PC-3 (cell line): ENCODE results near the gene PWWP2B. TPM values are rescaled to one million over a fixed set of nuclear protein-coding genes. Genes with fewer than 3 reads are reported as not detected.

Experiments used
- ATAC-seq: fragments of 200-7000 bp; cut with Tn5 transposase; 2 replicates; pipeline ENCODE4 v1.9.1; 2020; ENCODE audit warnings: mild to moderate bottlenecking, moderate library complexity
- BruUV-seq: library from RNA; stranded (reverse); fragments of 400-500 nt; replicated peaks from 2 replicates; lab custom pipeline; 2021; lab: Mats Ljungman, UMichigan
- CTCF ChIA-PET: fragments of 300-600 bp; sonication (Branson Sonifier 250); formaldehyde crosslinking; loops from one replicate; lab custom pipeline; 2022; ENCODE audit warnings: antibody characterized with exemption; lab: Charles Lee
- POLR2A ChIA-PET: fragments of 300-600 bp; sonication (Branson Sonifier 250); formaldehyde crosslinking; loops from one replicate; lab custom pipeline; 2022; ENCODE audit warnings: antibody characterized with exemption; ENCODE audit not compliant: unreplicated experiment; lab: Charles Lee
- DNase-seq: peaks from one replicate; pipeline ENCODE4 v3.0.0-alpha.2; 2015
- H2AFZ ChIP-seq: fragments of 300-600 bp; sonication (generic); 2 replicates; pipeline ENCODE4 v1.6.0; 2016; ENCODE audit warnings: antibody characterized with exemption, low read length
- H3F3A ChIP-seq: fragments of 300-600 bp; sonication (generic); one replicate; pipeline ENCODE4 v1.6.0; 2017; ENCODE audit warnings: antibody characterized with exemption, low read length, control low read depth, mild to moderate bottlenecking; ENCODE audit not compliant: unreplicated experiment
- H3K27ac ChIP-seq: fragments of 300-600 bp; sonication (generic); 2 replicates; pipeline ENCODE4 v1.5.1; 2016; ENCODE audit warnings: mild to moderate bottlenecking, low read length
- H3K27me3 ChIP-seq: fragments of 300-600 bp; sonication (generic); 2 replicates; pipeline ENCODE4 v1.6.1; 2016; ENCODE audit warnings: low read length, mixed read lengths
- H3K36me3 ChIP-seq: fragments of 300-600 bp; sonication (generic); 2 replicates; pipeline ENCODE4 v1.6.1; 2016; ENCODE audit warnings: low read depth, mixed run types, low read length, mixed read lengths
- H3K4me1 ChIP-seq: fragments of 300-600 bp; sonication (generic); 2 replicates; pipeline ENCODE4 v1.5.1; 2016; ENCODE audit warnings: low read length; ENCODE audit not compliant: insufficient read depth
- H3K4me2 ChIP-seq: fragments of 300-600 bp; sonication (generic); 2 replicates; pipeline ENCODE4 v1.6.0; 2016; ENCODE audit warnings: low read length
- H3K4me3 ChIP-seq: fragments of 300-600 bp; sonication (generic); 2 replicates; pipeline ENCODE4 v1.5.1; 2016; ENCODE audit warnings: mild to moderate bottlenecking, low read length, mixed read lengths
- H3K79me2 ChIP-seq: fragments of 300-600 bp; sonication (generic); 2 replicates; pipeline ENCODE4 v1.6.1; 2017; ENCODE audit warnings: low read length, mixed read lengths
- H3K9ac ChIP-seq: fragments of 300-600 bp; sonication (generic); 2 replicates; pipeline ENCODE4 v1.6.0; 2016; ENCODE audit warnings: mild to moderate bottlenecking, low read length
- H3K9me2 ChIP-seq: fragments of 300-600 bp; sonication (generic); replicated peaks from 2 replicates; pipeline ENCODE4 v1.6.1; 2016; ENCODE audit warnings: mixed run types, low read length, mixed read lengths
- H3K9me3 ChIP-seq: fragments of 300-600 bp; sonication (generic); 2 replicates; pipeline ENCODE4 v1.6.1; 2016; ENCODE audit warnings: low read length, mixed read lengths
- H4K20me1 ChIP-seq: fragments of 300-600 bp; sonication (generic); 2 replicates; pipeline ENCODE4 v1.6.1; 2016; ENCODE audit warnings: low read length, mixed read lengths
- EZH2 ChIP-seq: fragments of 300-600 bp; sonication (generic); IDR thresholded peaks from one replicate; pipeline ENCODE4 v1.6.1; 2017; ENCODE audit warnings: antibody characterized with exemption, mild to moderate bottlenecking, low read length; ENCODE audit not compliant: unreplicated experiment
- EZH2phosphoT487 ChIP-seq: fragments of 300-600 bp; sonication (generic); IDR thresholded peaks from 2 replicates; pipeline ENCODE4 v1.6.1; 2018; ENCODE audit warnings: mild to moderate bottlenecking, antibody characterized with exemption, low read length, borderline replicate concordance
- intact Hi-C: fragments of 100-400 bp; cut with micrococcal nuclease; formaldehyde crosslinking; loops from 2 replicates; pipeline ENCODE4 v1.9.0; 2023
- total RNA-seq: library from RNA; depleted of rRNA; stranded (reverse); fragments of >200 nt; gene quantifications from 2 replicates; pipeline ENCODE4 v1.2.3, GENCODE V29; 2014
- TF ChIP-seq, protein P1 (sequence below): fragments of 300-600 bp; sonication (generic); conservative IDR thresholded peaks from 2 replicates; pipeline ENCODE4 v1.5.1; 2017; ENCODE audit warnings: antibody characterized with exemption, low read depth, mild to moderate bottlenecking, low read length

Gene PWWP2B
- total RNA-seq, 1 experiment from 2014 or later, result 24.5 TPM

DNA sequence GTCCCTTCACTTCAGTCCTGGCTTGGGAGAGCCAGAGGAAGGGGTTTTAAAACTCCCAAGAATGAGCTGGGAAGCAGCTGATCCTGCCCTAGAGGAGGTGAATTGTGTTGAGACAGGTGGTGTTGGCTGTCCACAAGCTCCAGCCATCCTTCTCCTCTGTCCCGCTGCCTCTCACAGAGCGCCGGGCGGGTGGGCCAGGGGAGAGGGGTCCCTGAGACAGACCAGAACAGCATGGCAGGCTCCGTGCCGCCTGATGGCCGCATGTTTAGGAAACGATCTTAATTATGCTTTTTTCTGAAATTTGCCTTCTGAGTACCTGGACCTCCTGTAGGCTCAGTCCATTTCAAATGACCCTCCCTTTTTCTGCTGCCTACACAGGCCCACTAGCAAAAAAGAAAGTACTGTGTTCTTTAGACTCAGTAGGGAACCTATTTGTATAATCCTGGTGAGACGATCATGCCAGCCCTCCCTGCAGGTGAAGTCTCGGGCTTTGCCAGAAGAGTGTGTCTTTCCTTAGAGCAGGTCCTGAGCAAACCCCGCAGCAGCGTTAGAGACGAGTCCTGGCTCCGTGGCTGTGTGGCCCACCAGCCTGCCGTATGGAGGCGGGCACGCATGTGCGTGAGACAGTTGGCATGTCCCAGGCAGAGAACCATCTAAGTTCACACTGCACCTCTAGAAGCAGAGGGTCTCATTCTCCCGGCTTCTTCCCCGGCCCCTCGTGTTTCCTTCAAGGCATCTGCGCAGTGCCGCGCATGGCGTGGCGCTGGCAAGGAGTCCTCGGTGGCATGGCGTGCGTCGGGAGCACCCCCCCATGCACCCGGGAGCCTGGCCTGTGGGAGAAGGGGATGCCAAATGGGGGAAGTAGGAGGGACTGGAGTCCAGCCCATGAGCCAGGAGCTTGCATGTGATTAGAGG is 26.3 kb upstream of the PWWP2B start:
- Histone ChIP-seq H3K4me3 (no peak overlapping the region), H3K27me3 (no peaks in the 10 kb centered on the region), H3F3A (no peaks in the 10 kb centered on the region), H3K4me2 (no peak overlapping the region), H3K9ac (no peak overlapping the region), H3K79me2 (no peaks in the 10 kb centered on the region), H3K4me1 (no peaks in the 10 kb centered on the region), H3K9me3 (no peaks in the 10 kb centered on the region), H3K9me2 (no peaks in the 10 kb centered on the region), H4K20me1 (no peaks in the 10 kb centered on the region), H2AFZ (no peak overlapping the region), H3K27ac (no peak overlapping the region), H3K36me3 (no peaks in the 10 kb centered on the region)
- DNase-seq (no peak), ATAC-seq (no peak)
- no peak for TF ChIP-seq EZH2
- TF ChIP-seq, protein P1, sequence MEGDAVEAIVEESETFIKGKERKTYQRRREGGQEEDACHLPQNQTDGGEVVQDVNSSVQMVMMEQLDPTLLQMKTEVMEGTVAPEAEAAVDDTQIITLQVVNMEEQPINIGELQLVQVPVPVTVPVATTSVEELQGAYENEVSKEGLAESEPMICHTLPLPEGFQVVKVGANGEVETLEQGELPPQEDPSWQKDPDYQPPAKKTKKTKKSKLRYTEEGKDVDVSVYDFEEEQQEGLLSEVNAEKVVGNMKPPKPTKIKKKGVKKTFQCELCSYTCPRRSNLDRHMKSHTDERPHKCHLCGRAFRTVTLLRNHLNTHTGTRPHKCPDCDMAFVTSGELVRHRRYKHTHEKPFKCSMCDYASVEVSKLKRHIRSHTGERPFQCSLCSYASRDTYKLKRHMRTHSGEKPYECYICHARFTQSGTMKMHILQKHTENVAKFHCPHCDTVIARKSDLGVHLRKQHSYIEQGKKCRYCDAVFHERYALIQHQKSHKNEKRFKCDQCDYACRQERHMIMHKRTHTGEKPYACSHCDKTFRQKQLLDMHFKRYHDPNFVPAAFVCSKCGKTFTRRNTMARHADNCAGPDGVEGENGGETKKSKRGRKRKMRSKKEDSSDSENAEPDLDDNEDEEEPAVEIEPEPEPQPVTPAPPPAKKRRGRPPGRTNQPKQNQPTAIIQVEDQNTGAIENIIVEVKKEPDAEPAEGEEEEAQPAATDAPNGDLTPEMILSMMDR, result no peak
- no peak for TF ChIP-seq EZH2phosphoT487
- intact Hi-C loops, result no loop called here
- ChIA-PET CTCF (no interaction called here), POLR2A (no interaction called here)
- BruUV-seq, result no TSS peak

GRCh38 chr10:132371641-132372081 is 25.3 kb upstream of the PWWP2B start:
- ATAC-seq, result peak; percentile 31; the same call in 1 of the 2 replicates
- Histone ChIP-seq H3K9me2 (no peaks in the 10 kb centered on the region), H3K27me3 (no peaks in the 10 kb centered on the region), H3K4me2 (no peak overlapping the region), H3K79me2 (no peaks in the 10 kb centered on the region), H3K9ac (no peak overlapping the region), H2AFZ (no peak overlapping the region), H3K27ac (no peak overlapping the region), H3K4me3 (no peak overlapping the region), H4K20me1 (no peaks in the 10 kb centered on the region), H3K4me1 (no peaks in the 10 kb centered on the region), H3F3A (no peaks in the 10 kb centered on the region), H3K36me3 (no peaks in the 10 kb centered on the region), H3K9me3 (no peaks in the 10 kb centered on the region)
- TF ChIP-seq, protein P1, result peak; percentile 62
- no peak for TF ChIP-seq EZH2phosphoT487
- CTCF ChIA-PET, result no interaction called here
- POLR2A ChIA-PET, result no interaction called here
- no TSS peak for BruUV-seq
- intact Hi-C loops, result no loop called here
- DNase-seq, result peak; percentile 23

GRCh38 chr10:132372516-132373095 is 24.4 kb upstream of the PWWP2B start:
- no peak overlapping the region for H2AFZ ChIP-seq
- H3K79me2 ChIP-seq, result no peaks in the 10 kb centered on the region
- H3K4me3 ChIP-seq, result no peak overlapping the region
- no peaks in the 10 kb centered on the region for H3K9me3 ChIP-seq
- H3K9ac ChIP-seq, result no peak overlapping the region
- no peak overlapping the region for H3K27ac ChIP-seq
- H4K20me1 ChIP-seq, result no peaks in the 10 kb centered on the region
- H3F3A ChIP-seq, result no peaks in the 10 kb centered on the region
- TF ChIP-seq, protein P1, result no peak
- TF ChIP-seq EZH2 (no peak), EZH2phosphoT487 (no peak)
- H3K4me2 ChIP-seq, result no peak overlapping the region
- CTCF ChIA-PET, result no interaction called here
- no peaks in the 10 kb centered on the region for H3K9me2 ChIP-seq
- no peaks in the 10 kb centered on the region for H3K36me3 ChIP-seq
- intact Hi-C loops, result no loop called here
- no TSS peak for BruUV-seq
- POLR2A ChIA-PET, result no interaction called here
- ATAC-seq (no peak), DNase-seq (no peak)
- no peaks in the 10 kb centered on the region for H3K4me1 ChIP-seq
- no peaks in the 10 kb centered on the region for H3K27me3 ChIP-seq
